OCI-LY7 (cell line): ENCODE data around the gene PCDHGB7. TPM values are rescaled to one million over a fixed set of nuclear protein-coding genes. Genes with fewer than 3 reads are reported as not detected.
"Not testable (repeated sequence)": the region's sequence is repeated elsewhere in the genome, so short reads cannot be mapped to it uniquely, and the experiment has no call there.

Source experiments
- Bru-seq: library from RNA; stranded (reverse); fragments of 400-500 nt; gene quantifications from one replicate; lab custom pipeline; 2021; lab: Mats Ljungman, UMichigan
- BruChase-seq, 2 experiments: library from RNA; stranded (reverse); fragments of 400-500 nt; gene quantifications; one replicate each; lab custom pipeline; 2021; lab: Mats Ljungman, UMichigan
- BruUV-seq: library from RNA; stranded (reverse); fragments of 400-500 nt; replicated peaks from 2 replicates; lab custom pipeline; 2021; lab: Mats Ljungman, UMichigan
- CTCF ChIA-PET: fragments of 300-600 bp; sonication (Branson Sonifier 250); formaldehyde crosslinking; loops from one replicate; lab custom pipeline; 2022; ENCODE audit warnings: antibody characterized with exemption; ENCODE audit not compliant: unreplicated experiment; lab: Charles Lee
- POLR2A ChIA-PET: fragments of 300-600 bp; sonication (Branson Sonifier 250); formaldehyde crosslinking; loops from one replicate; lab custom pipeline; 2022; ENCODE audit warnings: antibody characterized with exemption; lab: Charles Lee
- DNase-seq: peaks from one replicate; pipeline ENCODE4 v3.0.0-alpha.2; 2015; ENCODE audit warnings: low spot score
- H2AFZ ChIP-seq: fragments of 200-600 bp; sonication (generic), shearing (Covaris generic); 2 replicates; pipeline ENCODE4 v1.6.1; 2014; ENCODE audit warnings: mild to moderate bottlenecking, antibody characterized with exemption, low read length, moderate library complexity
- H3K27ac ChIP-seq: fragments of 200-600 bp; sonication (generic); 2 replicates; pipeline ENCODE4 v1.5.1; 2014; ENCODE audit warnings: mixed run types, low read depth, mild to moderate bottlenecking, moderate library complexity, low read length, inconsistent platforms; ENCODE audit not compliant: poor library complexity, severe bottlenecking
- H3K36me3 ChIP-seq: fragments of 200-600 bp; sonication (generic); 2 replicates; pipeline ENCODE4 v1.6.1; 2014; ENCODE audit warnings: mild to moderate bottlenecking, antibody characterized with exemption, low read length, moderate library complexity, mixed read lengths; ENCODE audit not compliant: insufficient read depth
- H3K4me1 ChIP-seq: fragments of 200-600 bp; sonication (generic); 2 replicates; pipeline ENCODE4 v1.5.1; 2014; ENCODE audit warnings: mild to moderate bottlenecking, low read length; ENCODE audit not compliant: insufficient read depth, poor library complexity, severe bottlenecking
- H3K4me2 ChIP-seq: fragments of 200-600 bp; sonication (generic); 2 replicates; pipeline ENCODE4 v1.6.1; 2014; ENCODE audit warnings: mild to moderate bottlenecking, low read length
- H3K4me3 ChIP-seq: fragments of 200-600 bp; sonication (generic); 2 replicates; pipeline ENCODE4 v1.5.1; 2014; ENCODE audit warnings: mild to moderate bottlenecking, low read depth, low read length; ENCODE audit not compliant: poor library complexity, severe bottlenecking
- H3K79me2 ChIP-seq: fragments of 200-600 bp; sonication (generic); 2 replicates; pipeline ENCODE4 v1.6.1; 2016; ENCODE audit warnings: low read depth, mild to moderate bottlenecking, low read length, moderate library complexity, mixed read lengths; ENCODE audit not compliant: insufficient read depth
- H3K9me2 ChIP-seq: fragments of 200-600 bp; sonication (generic); 2 replicates; pipeline ENCODE4 v1.6.1; 2016; ENCODE audit warnings: mild to moderate bottlenecking, low read length, mixed read lengths; ENCODE audit not compliant: insufficient read depth
- H3K9me3 ChIP-seq: fragments of 200-600 bp; sonication (generic); 2 replicates; pipeline ENCODE4 v1.6.1; 2014; ENCODE audit warnings: mild to moderate bottlenecking, mixed run types, low read length, mixed read lengths
- H4K20me1 ChIP-seq: fragments of 200-600 bp; sonication (generic); 2 replicates; pipeline ENCODE4 v1.6.1; 2014; ENCODE audit warnings: mild to moderate bottlenecking, antibody characterized with exemption, low read length, moderate library complexity, mixed read lengths; ENCODE audit not compliant: insufficient read depth
- EZH2phosphoT487 ChIP-seq: fragments of 200-600 bp; sonication (generic); IDR thresholded peaks from 2 replicates; pipeline ENCODE4 v1.6.1; 2018; ENCODE audit warnings: low read depth, borderline replicate concordance, mild to moderate bottlenecking, mixed run types, antibody characterized with exemption, low read length, moderate library complexity, mixed read lengths
- intact Hi-C: fragments of 100-400 bp; cut with micrococcal nuclease; formaldehyde crosslinking; loops from one replicate; pipeline ENCODE4 v1.10.0; 2022; ENCODE audit not compliant: unreplicated experiment
- long read RNA-seq: library from polyadenylated mRNA; stranded (forward); transcript quantifications from one replicate; pipeline ENCODE4 v2.0.0, GENCODE V29; 2022
- total RNA-seq, 2 experiments: library from RNA; depleted of rRNA in 1 of 2; stranded (reverse); fragments of >200 nt in 1 of 2; shearing (Covaris generic) in 1 of 2; gene quantifications; 2 replicates each; pipeline ENCODE4 v1.2.3, GENCODE V29; 2014 to 2022
- TF ChIP-seq, protein P1 (sequence below): fragments of 200-600 bp; sonication (generic); conservative IDR thresholded peaks from 2 replicates; pipeline ENCODE4 v1.5.1; 2014; ENCODE audit warnings: mild to moderate bottlenecking, antibody characterized with exemption, low read length, moderate library complexity, mixed read lengths

The PCDHGB7 gene
- 3.3 and 3.9 TPM in 2 replicates for total RNA-seq (2014; rRNA removed; shearing (Covaris generic))
- 4.5 and 5.4 TPM in 2 replicates for total RNA-seq (2022)
- Bru-seq, nascent RNA: percentile 68 among the genes with signal in this experiment
- percentile 77 among the genes with signal in this experiment for BruChase-seq, experiment 1, labeled RNA remaining after a 6-hour chase
- BruChase-seq, experiment 2, labeled RNA remaining after a 2-hour chase: percentile 83 among the genes with signal in this experiment
- long read RNA-seq, full-length matches to known transcripts: 1 of 1 reads
- long read RNA-seq, partial matches to known transcripts: 0 of 1 reads
- long read RNA-seq, other reads (novel, unspliced or antisense): 0 of 1 reads

DNA sequence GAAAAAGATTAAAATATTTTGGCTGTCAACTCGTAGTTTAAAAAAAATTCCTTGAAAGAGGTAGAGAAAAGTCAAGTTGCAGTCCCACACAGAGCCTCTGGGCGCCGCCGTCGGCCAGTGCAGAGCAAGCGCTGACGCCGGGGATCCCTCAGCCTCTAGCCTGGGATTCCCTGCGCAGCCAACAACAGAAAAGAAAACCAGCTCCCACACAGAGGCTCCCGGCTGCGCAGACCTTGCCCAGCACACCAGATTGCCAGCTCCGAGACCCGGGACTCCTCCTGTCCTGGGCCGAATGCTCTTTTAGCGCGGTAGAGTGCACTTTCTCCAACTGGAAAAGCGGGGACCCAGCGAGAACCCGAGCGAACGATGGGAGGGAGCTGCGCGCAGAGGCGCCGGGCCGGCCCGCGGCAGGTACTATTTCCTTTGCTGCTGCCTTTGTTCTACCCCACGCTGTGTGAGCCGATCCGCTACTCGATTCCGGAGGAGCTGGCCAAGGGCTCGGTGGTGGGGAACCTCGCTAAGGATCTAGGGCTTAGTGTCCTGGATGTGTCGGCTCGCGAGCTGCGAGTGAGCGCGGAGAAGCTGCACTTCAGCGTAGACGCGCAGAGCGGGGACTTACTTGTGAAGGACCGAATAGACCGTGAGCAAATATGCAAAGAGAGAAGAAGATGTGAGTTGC lies at the start of gene PCDHGB7:
Gene PCDHGB7 (plus strand): TSS at position 184 of the 679 bp plus-strand sequence. CDS start 183 bp downstream, at position 367.
- intact Hi-C loops: loop anchor here (1.0 kb wide), 3 partner anchors 108 to 147 kb away; no protein-coding TSS in a partner anchor
- peak; percentile 82 for DNase-seq
- H3K36me3 ChIP-seq, BruUV-seq, H3K27ac ChIP-seq, H3K9me3 ChIP-seq, H3K4me1 ChIP-seq, H3K9me2 ChIP-seq, H3K79me2 ChIP-seq, H4K20me1 ChIP-seq: not testable (repeated sequence)
- POLR2A ChIA-PET: interaction anchor here (0.7 to 1.0 kb wide), 2 partner anchors 102 to 146 kb away, joined by 3 to 5 read pairs; no protein-coding TSS in a partner anchor
- peak within 1 kb of the TSS; percentile 67 for H3K4me3 ChIP-seq
- TF ChIP-seq, protein P1, sequence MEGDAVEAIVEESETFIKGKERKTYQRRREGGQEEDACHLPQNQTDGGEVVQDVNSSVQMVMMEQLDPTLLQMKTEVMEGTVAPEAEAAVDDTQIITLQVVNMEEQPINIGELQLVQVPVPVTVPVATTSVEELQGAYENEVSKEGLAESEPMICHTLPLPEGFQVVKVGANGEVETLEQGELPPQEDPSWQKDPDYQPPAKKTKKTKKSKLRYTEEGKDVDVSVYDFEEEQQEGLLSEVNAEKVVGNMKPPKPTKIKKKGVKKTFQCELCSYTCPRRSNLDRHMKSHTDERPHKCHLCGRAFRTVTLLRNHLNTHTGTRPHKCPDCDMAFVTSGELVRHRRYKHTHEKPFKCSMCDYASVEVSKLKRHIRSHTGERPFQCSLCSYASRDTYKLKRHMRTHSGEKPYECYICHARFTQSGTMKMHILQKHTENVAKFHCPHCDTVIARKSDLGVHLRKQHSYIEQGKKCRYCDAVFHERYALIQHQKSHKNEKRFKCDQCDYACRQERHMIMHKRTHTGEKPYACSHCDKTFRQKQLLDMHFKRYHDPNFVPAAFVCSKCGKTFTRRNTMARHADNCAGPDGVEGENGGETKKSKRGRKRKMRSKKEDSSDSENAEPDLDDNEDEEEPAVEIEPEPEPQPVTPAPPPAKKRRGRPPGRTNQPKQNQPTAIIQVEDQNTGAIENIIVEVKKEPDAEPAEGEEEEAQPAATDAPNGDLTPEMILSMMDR: peak; percentile 86
- CTCF ChIA-PET: interaction anchor here (0.6 to 1.4 kb wide), 6 partner anchors 12 to 146 kb away, joined by 3 to 5 read pairs (median 3); partner anchors contain the start of genes PCDHGA12 and PCDHGB2
- peak within 1 kb of the TSS; percentile 65 for H2AFZ ChIP-seq
- H3K4me2 ChIP-seq: peak within 1 kb of the TSS; percentile 84

DNA sequence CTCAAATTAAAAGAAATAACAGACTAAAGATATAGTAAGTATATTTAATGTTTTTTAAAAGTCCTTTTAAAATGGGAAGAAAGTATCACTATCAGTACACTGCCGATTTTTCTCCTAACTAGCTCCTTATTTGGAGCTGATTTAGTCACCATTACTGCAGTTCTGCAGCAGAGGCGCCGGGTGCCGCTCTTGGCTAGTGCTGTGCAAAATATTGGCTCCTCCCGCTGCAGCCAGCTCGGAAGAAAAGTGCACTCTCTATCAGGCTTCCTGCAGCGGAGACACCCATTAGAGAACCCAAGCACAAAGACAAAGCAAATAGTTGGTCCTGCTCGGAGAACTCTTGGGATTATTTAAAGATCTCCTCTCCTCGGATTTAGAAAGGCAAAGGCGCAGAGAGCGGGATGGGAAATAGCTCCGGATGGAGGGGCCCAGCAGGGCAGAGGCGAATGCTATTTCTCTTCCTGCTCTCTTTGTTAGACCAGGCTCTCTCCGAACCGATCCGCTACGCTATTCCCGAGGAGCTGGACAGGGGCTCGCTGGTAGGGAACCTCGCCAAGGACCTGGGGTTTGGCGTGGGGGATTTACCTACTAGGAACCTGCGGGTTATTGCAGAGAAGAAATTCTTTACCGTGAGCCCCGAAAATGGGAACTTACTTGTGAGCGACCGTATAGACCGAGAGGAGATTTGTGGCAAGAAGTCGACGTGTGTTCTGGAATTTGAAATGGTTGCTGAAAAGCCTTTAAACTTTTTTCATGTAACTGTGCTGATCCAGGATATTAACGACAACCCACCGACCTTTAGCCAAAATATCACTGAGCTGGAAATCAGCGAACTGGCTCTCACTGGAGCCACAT lies 47.3 kb upstream of the PCDHGB7 start, which contains the start of gene PCDHGB3:
Gene PCDHGB3 (plus strand): TSS at position 249 of the 855 bp plus-strand sequence. CDS start 153 bp downstream, at position 402.
- peak within 1 kb of the TSS; percentile 55 for H3K4me2 ChIP-seq
- peaks cover 17% of the 10 kb centered on the region for H3K36me3 ChIP-seq
- DNase-seq: peak; percentile 61
- H3K9me3 ChIP-seq: no peaks in the 10 kb centered on the region
- no peaks in the 10 kb centered on the region for H3K9me2 ChIP-seq
- ChIA-PET CTCF (interaction anchor here (0.6 to 1.5 kb wide), 10 partner anchors 10 to 194 kb away, joined by 3 to 5 read pairs (median 4); partner anchors contain the start of genes PCDHGA10, PCDHGA11 and PCDHGB2), POLR2A (interaction anchor here (0.5 to 1.6 kb wide), 12 partner anchors 11 to 685 kb away, joined by 3 to 7 read pairs (median 3); partner anchors contain the start of genes PCDHB15 and PCDHGB5)
- H3K4me3 ChIP-seq: peak within 1 kb of the TSS; percentile 34
- peak within 1 kb of the TSS; percentile 73 for H2AFZ ChIP-seq
- H3K4me1 ChIP-seq: peaks cover 12% of the 10 kb centered on the region
- H3K79me2 ChIP-seq: no peaks in the 10 kb centered on the region
- no TSS peak for BruUV-seq
- TF ChIP-seq, protein P1: peak; percentile 72
- TF ChIP-seq EZH2phosphoT487: no peak
- intact Hi-C loops: loop anchor here (5.0 kb wide), 1 partner anchor 187 kb away; no protein-coding TSS in a partner anchor
- no peak within 1 kb of the TSS for H3K27ac ChIP-seq
- no peaks in the 10 kb centered on the region for H4K20me1 ChIP-seq
